Measurements from ENCODE around the gene MAGIX.

Gene MAGIX

DNA sequence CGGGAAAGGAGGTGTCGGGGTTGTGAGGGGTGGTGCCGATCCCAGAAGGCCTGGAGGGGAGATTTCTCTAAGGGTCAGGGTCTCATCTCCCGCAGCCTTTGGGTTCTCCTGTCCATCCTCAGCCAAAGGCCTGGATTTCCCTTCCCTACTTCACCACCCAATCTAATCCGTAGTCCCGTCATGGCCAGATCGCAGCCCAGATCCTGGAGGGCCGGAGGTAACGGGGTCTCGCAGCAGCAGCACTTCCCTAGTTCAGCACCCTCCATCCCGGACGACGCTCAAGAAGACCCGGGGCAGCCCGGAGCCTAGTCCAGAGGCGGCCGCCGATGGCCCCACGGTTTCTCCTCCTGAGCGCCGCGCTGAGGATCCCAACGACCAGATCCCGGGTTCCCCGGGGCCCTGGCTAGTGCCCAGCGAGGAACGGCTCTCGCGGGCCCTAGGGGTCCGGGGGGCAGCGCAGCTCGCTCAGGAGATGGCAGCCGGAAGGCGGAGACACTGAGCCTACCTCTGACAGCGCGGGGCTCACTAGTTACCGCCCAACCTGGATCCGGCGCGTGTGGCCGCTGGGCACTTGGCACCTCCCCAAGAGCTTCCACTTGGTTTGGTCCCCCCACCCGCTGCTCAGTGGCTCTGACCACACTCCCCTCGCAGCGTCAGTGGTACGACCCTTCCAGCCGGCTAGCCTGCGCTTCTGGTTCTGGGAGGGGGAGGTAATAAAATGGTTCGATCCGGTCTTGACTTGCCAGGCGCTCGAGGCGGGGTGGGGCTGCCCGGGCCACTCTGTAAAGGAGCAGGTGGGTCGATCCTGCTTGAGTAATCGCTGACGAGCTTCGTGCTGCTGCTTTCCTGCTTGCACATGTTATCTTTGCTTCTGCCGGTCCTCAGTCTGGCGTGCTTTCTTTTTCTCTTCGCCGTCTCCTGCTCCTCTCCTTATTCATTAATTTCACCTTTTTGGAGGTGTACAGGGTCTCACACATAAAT is 3.6 kb downstream of the MAGIX start (continued):
- TF ChIP-seq, protein P1, sequence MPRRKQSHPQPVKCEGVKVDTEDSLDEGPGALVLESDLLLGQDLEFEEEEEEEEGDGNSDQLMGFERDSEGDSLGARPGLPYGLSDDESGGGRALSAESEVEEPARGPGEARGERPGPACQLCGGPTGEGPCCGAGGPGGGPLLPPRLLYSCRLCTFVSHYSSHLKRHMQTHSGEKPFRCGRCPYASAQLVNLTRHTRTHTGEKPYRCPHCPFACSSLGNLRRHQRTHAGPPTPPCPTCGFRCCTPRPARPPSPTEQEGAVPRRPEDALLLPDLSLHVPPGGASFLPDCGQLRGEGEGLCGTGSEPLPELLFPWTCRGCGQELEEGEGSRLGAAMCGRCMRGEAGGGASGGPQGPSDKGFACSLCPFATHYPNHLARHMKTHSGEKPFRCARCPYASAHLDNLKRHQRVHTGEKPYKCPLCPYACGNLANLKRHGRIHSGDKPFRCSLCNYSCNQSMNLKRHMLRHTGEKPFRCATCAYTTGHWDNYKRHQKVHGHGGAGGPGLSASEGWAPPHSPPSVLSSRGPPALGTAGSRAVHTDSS (tag by site-specific recombination; IDR thresholded peaks at IDR 0.05) = no peak
- TF ChIP-seq ZNF843 (tag by site-specific recombination; IDR thresholded peaks at IDR 0.05) (peak; percentile 52; the same call in 1 of the 2 replicates), ZNF776 (tag by site-specific recombination; IDR thresholded peaks at IDR 0.05; ENCODE audit: borderline replicate concordance) (no peak), ZNF654 (tag by site-specific recombination; IDR thresholded peaks at IDR 0.05; ENCODE audit: low read depth) (no peak), TCF7L2 (IDR thresholded peaks at IDR 0.05; ENCODE audit: borderline replicate concordance, low read depth, low read length) (no peak), ZNF624 (tag by site-specific recombination; IDR thresholded peaks at IDR 0.05) (no peak), ZNF747 (tag by site-specific recombination; IDR thresholded peaks at IDR 0.05) (no peak), ZNF37A (tag by site-specific recombination; IDR thresholded peaks at IDR 0.05) (no peak), ZNF112 (tag by site-specific recombination; IDR thresholded peaks at IDR 0.05) (no peak), ZNF555 (tag by site-specific recombination; conservative IDR thresholded peaks at IDR 0.05) (no peak), KLF10 (tag by site-specific recombination; IDR thresholded peaks at IDR 0.05) (0 out of 2 replicates have a peak, but pooled peaks have one; percentile 25), YY2 (tag by site-specific recombination; IDR thresholded peaks at IDR 0.05) (no peak), ZNF658 (tag by site-specific recombination; IDR thresholded peaks at IDR 0.05) (no peak), ZNF19 (tag by site-specific recombination; IDR thresholded peaks at IDR 0.05; ENCODE audit: low read depth) (no peak), ZNF211 (tag by site-specific recombination; IDR thresholded peaks at IDR 0.05; ENCODE audit: low read depth) (no peak), MEIS1 (CRISPR knock-in tag; IDR thresholded peaks at IDR 0.05; ENCODE audit: borderline replicate concordance) (no peak), KLF8 (tag by site-specific recombination; IDR thresholded peaks at IDR 0.05) (peak; percentile 94), ZNF133 (tag by site-specific recombination; IDR thresholded peaks at IDR 0.05) (no peak), ZNF701 (tag by site-specific recombination; IDR thresholded peaks at IDR 0.05) (no peak), YY1 (tag by site-specific recombination; IDR thresholded peaks at IDR 0.05) (no peak)
- TF ChIP-seq, protein P2, sequence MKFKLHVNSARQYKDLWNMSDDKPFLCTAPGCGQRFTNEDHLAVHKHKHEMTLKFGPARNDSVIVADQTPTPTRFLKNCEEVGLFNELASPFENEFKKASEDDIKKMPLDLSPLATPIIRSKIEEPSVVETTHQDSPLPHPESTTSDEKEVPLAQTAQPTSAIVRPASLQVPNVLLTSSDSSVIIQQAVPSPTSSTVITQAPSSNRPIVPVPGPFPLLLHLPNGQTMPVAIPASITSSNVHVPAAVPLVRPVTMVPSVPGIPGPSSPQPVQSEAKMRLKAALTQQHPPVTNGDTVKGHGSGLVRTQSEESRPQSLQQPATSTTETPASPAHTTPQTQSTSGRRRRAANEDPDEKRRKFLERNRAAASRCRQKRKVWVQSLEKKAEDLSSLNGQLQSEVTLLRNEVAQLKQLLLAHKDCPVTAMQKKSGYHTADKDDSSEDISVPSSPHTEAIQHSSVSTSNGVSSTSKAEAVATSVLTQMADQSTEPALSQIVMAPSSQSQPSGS (tag by site-specific recombination; IDR thresholded peaks at IDR 0.05; ENCODE audit: low read depth) = no peak
- TF ChIP-seq, protein P3, sequence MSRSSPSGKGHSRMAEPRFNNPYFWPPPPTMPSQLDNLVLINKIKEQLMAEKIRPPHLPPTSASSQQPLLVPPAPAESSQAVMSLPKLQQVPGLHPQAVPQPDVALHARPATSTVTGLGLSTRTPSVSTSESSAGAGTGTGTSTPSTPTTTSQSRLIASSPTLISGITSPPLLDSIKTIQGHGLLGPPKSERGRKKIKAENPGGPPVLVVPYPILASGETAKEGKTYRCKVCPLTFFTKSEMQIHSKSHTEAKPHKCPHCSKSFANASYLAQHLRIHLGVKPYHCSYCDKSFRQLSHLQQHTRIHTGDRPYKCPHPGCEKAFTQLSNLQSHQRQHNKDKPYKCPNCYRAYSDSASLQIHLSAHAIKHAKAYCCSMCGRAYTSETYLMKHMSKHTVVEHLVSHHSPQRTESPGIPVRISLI (tag by site-specific recombination; IDR thresholded peaks at IDR 0.05) = no peak
- TF ChIP-seq, protein P4, sequence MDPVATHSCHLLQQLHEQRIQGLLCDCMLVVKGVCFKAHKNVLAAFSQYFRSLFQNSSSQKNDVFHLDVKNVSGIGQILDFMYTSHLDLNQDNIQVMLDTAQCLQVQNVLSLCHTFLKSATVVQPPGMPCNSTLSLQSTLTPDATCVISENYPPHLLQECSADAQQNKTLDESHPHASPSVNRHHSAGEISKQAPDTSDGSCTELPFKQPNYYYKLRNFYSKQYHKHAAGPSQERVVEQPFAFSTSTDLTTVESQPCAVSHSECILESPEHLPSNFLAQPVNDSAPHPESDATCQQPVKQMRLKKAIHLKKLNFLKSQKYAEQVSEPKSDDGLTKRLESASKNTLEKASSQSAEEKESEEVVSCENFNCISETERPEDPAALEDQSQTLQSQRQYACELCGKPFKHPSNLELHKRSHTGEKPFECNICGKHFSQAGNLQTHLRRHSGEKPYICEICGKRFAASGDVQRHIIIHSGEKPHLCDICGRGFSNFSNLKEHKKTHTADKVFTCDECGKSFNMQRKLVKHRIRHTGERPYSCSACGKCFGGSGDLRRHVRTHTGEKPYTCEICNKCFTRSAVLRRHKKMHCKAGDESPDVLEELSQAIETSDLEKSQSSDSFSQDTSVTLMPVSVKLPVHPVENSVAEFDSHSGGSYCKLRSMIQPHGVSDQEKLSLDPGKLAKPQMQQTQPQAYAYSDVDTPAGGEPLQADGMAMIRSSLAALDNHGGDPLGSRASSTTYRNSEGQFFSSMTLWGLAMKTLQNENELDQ (tag by site-specific recombination; IDR thresholded peaks at IDR 0.05; ENCODE audit: low read depth) = peak; percentile 83
- TF ChIP-seq, protein P5, sequence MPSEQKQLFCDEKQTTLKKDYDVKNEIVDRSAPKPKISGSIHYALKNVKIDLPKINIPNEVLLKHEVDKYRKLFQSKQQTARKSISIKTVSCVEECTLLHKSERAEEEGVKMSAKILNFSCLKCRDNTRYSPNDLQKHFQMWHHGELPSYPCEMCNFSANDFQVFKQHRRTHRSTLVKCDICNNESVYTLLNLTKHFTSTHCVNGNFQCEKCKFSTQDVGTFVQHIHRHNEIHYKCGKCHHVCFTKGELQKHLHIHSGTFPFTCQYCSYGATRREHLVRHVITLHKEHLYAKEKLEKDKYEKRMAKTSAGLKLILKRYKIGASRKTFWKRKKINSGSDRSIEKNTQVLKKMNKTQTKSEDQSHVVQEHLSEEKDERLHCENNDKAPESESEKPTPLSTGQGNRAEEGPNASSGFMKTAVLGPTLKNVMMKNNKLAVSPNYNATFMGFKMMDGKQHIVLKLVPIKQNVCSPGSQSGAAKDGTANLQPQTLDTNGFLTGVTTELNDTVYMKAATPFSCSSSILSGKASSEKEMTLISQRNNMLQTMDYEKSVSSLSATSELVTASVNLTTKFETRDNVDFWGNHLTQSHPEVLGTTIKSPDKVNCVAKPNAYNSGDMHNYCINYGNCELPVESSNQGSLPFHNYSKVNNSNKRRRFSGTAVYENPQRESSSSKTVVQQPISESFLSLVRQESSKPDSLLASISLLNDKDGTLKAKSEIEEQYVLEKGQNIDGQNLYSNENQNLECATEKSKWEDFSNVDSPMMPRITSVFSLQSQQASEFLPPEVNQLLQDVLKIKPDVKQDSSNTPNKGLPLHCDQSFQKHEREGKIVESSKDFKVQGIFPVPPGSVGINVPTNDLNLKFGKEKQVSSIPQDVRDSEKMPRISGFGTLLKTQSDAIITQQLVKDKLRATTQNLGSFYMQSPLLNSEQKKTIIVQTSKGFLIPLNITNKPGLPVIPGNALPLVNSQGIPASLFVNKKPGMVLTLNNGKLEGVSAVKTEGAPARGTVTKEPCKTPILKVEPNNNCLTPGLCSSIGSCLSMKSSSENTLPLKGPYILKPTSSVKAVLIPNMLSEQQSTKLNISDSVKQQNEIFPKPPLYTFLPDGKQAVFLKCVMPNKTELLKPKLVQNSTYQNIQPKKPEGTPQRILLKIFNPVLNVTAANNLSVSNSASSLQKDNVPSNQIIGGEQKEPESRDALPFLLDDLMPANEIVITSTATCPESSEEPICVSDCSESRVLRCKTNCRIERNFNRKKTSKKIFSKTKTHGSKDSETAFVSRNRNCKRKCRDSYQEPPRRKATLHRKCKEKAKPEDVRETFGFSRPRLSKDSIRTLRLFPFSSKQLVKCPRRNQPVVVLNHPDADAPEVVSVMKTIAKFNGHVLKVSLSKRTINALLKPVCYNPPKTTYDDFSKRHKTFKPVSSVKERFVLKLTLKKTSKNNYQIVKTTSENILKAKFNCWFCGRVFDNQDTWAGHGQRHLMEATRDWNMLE (tag by site-specific recombination; conservative IDR thresholded peaks at IDR 0.05; ENCODE audit: low read depth) = no peak
- TF ChIP-seq, protein P6, sequence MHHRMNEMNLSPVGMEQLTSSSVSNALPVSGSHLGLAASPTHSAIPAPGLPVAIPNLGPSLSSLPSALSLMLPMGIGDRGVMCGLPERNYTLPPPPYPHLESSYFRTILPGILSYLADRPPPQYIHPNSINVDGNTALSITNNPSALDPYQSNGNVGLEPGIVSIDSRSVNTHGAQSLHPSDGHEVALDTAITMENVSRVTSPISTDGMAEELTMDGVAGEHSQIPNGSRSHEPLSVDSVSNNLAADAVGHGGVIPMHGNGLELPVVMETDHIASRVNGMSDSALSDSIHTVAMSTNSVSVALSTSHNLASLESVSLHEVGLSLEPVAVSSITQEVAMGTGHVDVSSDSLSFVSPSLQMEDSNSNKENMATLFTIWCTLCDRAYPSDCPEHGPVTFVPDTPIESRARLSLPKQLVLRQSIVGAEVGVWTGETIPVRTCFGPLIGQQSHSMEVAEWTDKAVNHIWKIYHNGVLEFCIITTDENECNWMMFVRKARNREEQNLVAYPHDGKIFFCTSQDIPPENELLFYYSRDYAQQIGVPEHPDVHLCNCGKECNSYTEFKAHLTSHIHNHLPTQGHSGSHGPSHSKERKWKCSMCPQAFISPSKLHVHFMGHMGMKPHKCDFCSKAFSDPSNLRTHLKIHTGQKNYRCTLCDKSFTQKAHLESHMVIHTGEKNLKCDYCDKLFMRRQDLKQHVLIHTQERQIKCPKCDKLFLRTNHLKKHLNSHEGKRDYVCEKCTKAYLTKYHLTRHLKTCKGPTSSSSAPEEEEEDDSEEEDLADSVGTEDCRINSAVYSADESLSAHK (tag by site-specific recombination; IDR thresholded peaks at IDR 0.05) = peak; percentile 59

All from HEK293 (cell line).